SK-N-SH (cell line): Measurements from ENCODE around the gene RRP9. TPM values are rescaled to one million over a fixed set of nuclear protein-coding genes. Genes with fewer than 3 reads are reported as not detected.

Source experiments
- CTCF ChIA-PET: fragments of 300-600, 350-600 bp; formaldehyde crosslinking; extraction: SDS; loops from one replicate; lab custom pipeline; 2021; lab: Yijun Ruan, JAX
- POLR2A ChIA-PET: fragments of 350-600 bp; sonication (Branson Sonifier 250); formaldehyde crosslinking; extraction: SDS; loops from one replicate; lab custom pipeline; 2020; ENCODE audit warnings: antibody characterized with exemption, inconsistent platforms; lab: Yijun Ruan, JAX
- DNase-seq: peaks from one replicate; pipeline ENCODE4 v3.0.0; 2012
- H2AFZ ChIP-seq: fragments of 200-600 bp; sonication (generic); 2 replicates; pipeline ENCODE4 v1.8.1; 2016; ENCODE audit warnings: antibody characterized with exemption, mild to moderate bottlenecking, low read depth
- H3F3A ChIP-seq: fragments of 200-600 bp; sonication (generic); replicated peaks from 2 replicates; pipeline ENCODE3; 2016; ENCODE audit warnings: antibody characterized with exemption, mild to moderate bottlenecking; ENCODE audit not compliant: insufficient read depth
- H3K27ac ChIP-seq, 2 experiments: fragments of 200-500 bp in 1 of 2; fragments of 200-600 bp in 1 of 2; sonication (Bioruptor generic) in 1 of 2; sonication (generic), shearing (Covaris generic) in 1 of 2; 2 replicates each; pipeline versions ENCODE4 v1.5.1 to v1.6.1; 2014 to 2016; ENCODE audit warnings: low read depth in 2 of 2, inconsistent platforms in 1 of 2, low read length in 1 of 2, mild to moderate bottlenecking in 1 of 2, mixed read lengths in 1 of 2
- H3K27me3 ChIP-seq: fragments of 200-600 bp; sonication (generic), shearing (Covaris generic); 2 replicates; pipeline ENCODE4 v1.6.1; 2016; ENCODE audit warnings: mixed run types; ENCODE audit not compliant: insufficient read depth
- H3K36me3 ChIP-seq, 2 experiments: fragments of 200-500 bp in 1 of 2; fragments of 200-600 bp in 1 of 2; sonication (Bioruptor generic) in 1 of 2; sonication (generic) in 1 of 2; replicated peaks in 1 of 2; 2 replicates each; pipeline versions ENCODE3 to v1.5.1; 2014 to 2016; ENCODE audit warnings: low read length in 1 of 2, mild to moderate bottlenecking in 1 of 2; ENCODE audit not compliant: insufficient read depth in 2 of 2, control insufficient read depth in 1 of 2
- H3K4me1 ChIP-seq, 2 experiments: fragments of 200-500 bp in 1 of 2; fragments of 200-600 bp in 1 of 2; sonication (Bioruptor generic) in 1 of 2; sonication (generic), shearing (Covaris generic) in 1 of 2; 2 replicates each; pipeline versions ENCODE4 v1.5.1 to v1.6.1; 2014 to 2016; ENCODE audit warnings: low read depth in 1 of 2, low read length in 1 of 2, mixed run types in 1 of 2; ENCODE audit not compliant: insufficient read depth in 2 of 2, control insufficient read depth in 1 of 2
- H3K4me2 ChIP-seq: fragments of 200-600 bp; sonication (generic), shearing (Covaris generic); 2 replicates; pipeline ENCODE4 v1.6.1; 2017; ENCODE audit warnings: mixed run types
- H3K4me3 ChIP-seq, 2 experiments: fragments of 200-500 bp in 1 of 2; fragments of 200-600 bp in 1 of 2; sonication (Bioruptor generic) in 1 of 2; sonication (generic), shearing (Covaris generic) in 1 of 2; 2 replicates each; pipeline versions ENCODE4 v1.5.1 to v1.8.1; 2014 to 2016; ENCODE audit warnings: low read depth in 2 of 2, inconsistent platforms in 1 of 2, low read length in 1 of 2, mild to moderate bottlenecking in 1 of 2, mixed read lengths in 1 of 2, moderate library complexity in 1 of 2
- H3K79me2 ChIP-seq: fragments of 200-600 bp; sonication (generic); 2 replicates; pipeline ENCODE4 v1.8.1; 2017; ENCODE audit warnings: mild to moderate bottlenecking; ENCODE audit not compliant: insufficient read depth
- H3K9ac ChIP-seq: fragments of 200-600 bp; sonication (generic); 2 replicates; pipeline ENCODE4 v1.6.1; 2017; ENCODE audit warnings: mixed run types
- H3K9me2 ChIP-seq: fragments of 200-600 bp; sonication (generic); 2 replicates; pipeline ENCODE4 v1.6.1; 2017; ENCODE audit warnings: mixed run types
- H3K9me3 ChIP-seq: fragments of 200-600 bp; sonication (generic); 2 replicates; pipeline ENCODE4 v1.6.1; 2017; ENCODE audit warnings: mixed run types, mild to moderate bottlenecking, moderate library complexity
- H4K20me1 ChIP-seq: fragments of 200-600 bp; sonication (generic); 2 replicates; pipeline ENCODE4 v1.6.1; 2017; ENCODE audit warnings: mild to moderate bottlenecking, mixed run types; ENCODE audit not compliant: insufficient read depth
- GABPA ChIP-seq: IDR thresholded peaks from 2 replicates; pipeline ENCODE4 v1.4.0; 2012; ENCODE audit warnings: low read depth, mild to moderate bottlenecking
- NFIC ChIP-seq: IDR thresholded peaks from 2 replicates; pipeline ENCODE4 v1.4.0; 2012; ENCODE audit warnings: borderline replicate concordance
- PBX3 ChIP-seq: IDR thresholded peaks from 2 replicates; pipeline ENCODE4; 2012
- POLR2AphosphoS5 ChIP-seq: IDR thresholded peaks from 2 replicates; pipeline ENCODE4 v1.6.1; 2012; ENCODE audit warnings: low read depth, low read length
- RAD21 ChIP-seq: IDR thresholded peaks from 2 replicates; pipeline ENCODE4 v1.6.1; 2012; ENCODE audit warnings: mild to moderate bottlenecking, low read length
- RXRA ChIP-seq: IDR thresholded peaks from 2 replicates; pipeline ENCODE4 v1.4.0; 2012; ENCODE audit warnings: low read depth, mild to moderate bottlenecking, borderline replicate concordance
- SIN3A ChIP-seq: IDR thresholded peaks from 2 replicates; pipeline ENCODE4 v1.6.1; 2012; ENCODE audit warnings: low read depth, mild to moderate bottlenecking, low read length, moderate library complexity, borderline replicate concordance
- YY1 ChIP-seq: IDR thresholded peaks from 2 replicates; pipeline ENCODE4 v1.4.0; 2012; ENCODE audit warnings: low read depth, mild to moderate bottlenecking
- WGBS: methylation state at CpG from one replicate; pipeline ENCODE4 v1.1.6; 2017; ENCODE audit warnings: low lambda C conversion rate; 5-methylcytosine and 5-hydroxymethylcytosine counted together
- polyA plus RNA-seq, 3 experiments: library from polyadenylated mRNA; depleted of rRNA; stranded (reverse); fragments of >200 nt; gene quantifications; 2 replicates each; pipeline ENCODE4 v1.2.3, GENCODE V29; 2012

RRP9 gene
- polyA plus RNA-seq, 1 of the 3 experiments (the other 2 are of a cell fraction), result 49.6 TPM

- peaks cover 12 to 61% of the 10 kb centered on the region in 2 experiments for H3K4me1 ChIP-seq
- peaks cover 15% of the 10 kb centered on the region for H3F3A ChIP-seq
- H3K79me2 ChIP-seq, result peaks cover 38% of the 10 kb centered on the region
- no peaks in the 10 kb centered on the region for H3K36me3 ChIP-seq
- no peak overlapping the region; a peak in 1 of 4 replicates for H3K27ac ChIP-seq
- no peaks in the 10 kb centered on the region for H3K27me3 ChIP-seq
- no peak overlapping the region for H3K4me2 ChIP-seq
- 90% methylated on average over 2 of the region's 4 CpGs for WGBS
- ChIA-PET CTCF (interaction anchor here (1.1 to 4.8 kb wide), 5 partner anchors 10 to 32 kb away, joined by 3 to 27 read pairs (median 4); partner anchors contain the start of genes ACY1, PARP3 and RRP9), POLR2A (interaction anchor here (1.2 to 3.9 kb wide), 4 partner anchors 13 to 28 kb away, joined by 4 to 20 read pairs (median 13); partner anchors contain the start of genes ACY1, PARP3, RPL29 and RRP9)
- H3K9me2 ChIP-seq, result no peaks in the 10 kb centered on the region
- no peak overlapping the region for H3K4me3 ChIP-seq
- DNase-seq, result no peak
- no peak overlapping the region for H3K9ac ChIP-seq
- TF ChIP-seq POLR2AphosphoS5, result no peak
- no peaks in the 10 kb centered on the region for H3K9me3 ChIP-seq
- H4K20me1 ChIP-seq, result no peaks in the 10 kb centered on the region
- H2AFZ ChIP-seq, result no peak overlapping the region
Observed at GRCh38 chr3:51969841-51970240, 28.1 kb upstream of the RRP9 start.

GRCh38 chr3:51968883-51969678, 27.4 kb upstream of the RRP9 start:
- WGBS, result 98% methylated on average over 4 of the region's 6 CpGs
- peaks cover 45% of the 10 kb centered on the region for H3K79me2 ChIP-seq
- peaks cover 12% of the 10 kb centered on the region for H3F3A ChIP-seq
- TF ChIP-seq GABPA (no peak), RAD21 (no peak), SIN3A (no peak), RXRA (no peak), PBX3 (no peak), YY1 (no peak), NFIC (no peak)
- ChIA-PET CTCF (interaction anchor here (0.9 to 4.8 kb wide), 7 partner anchors 8 to 27 kb away, joined by 3 to 27 read pairs (median 5); partner anchors contain the start of genes ACY1, PARP3 and RRP9), POLR2A (interaction anchor here (0.8 to 3.9 kb wide), 5 partner anchors 14 to 36 kb away, joined by 3 to 20 read pairs (median 7); partner anchors contain the start of genes ACY1, PARP3, RPL29 and RRP9)
- H3K27ac ChIP-seq, result peak overlapping the region in 1 of 2 experiments; percentile 97; a peak in 3 of 4 replicates
- no peak for DNase-seq
- H2AFZ ChIP-seq, result no peak overlapping the region
- H3K27me3 ChIP-seq, result no peaks in the 10 kb centered on the region
- peak overlapping the region in 1 of 2 experiments; percentile 74; a peak in 2 of 4 replicates for H3K4me3 ChIP-seq
- H3K36me3 ChIP-seq, result no peaks in the 10 kb centered on the region
- no peaks in the 10 kb centered on the region for H3K9me3 ChIP-seq
- no peak overlapping the region for H3K9ac ChIP-seq
- H3K9me2 ChIP-seq, result no peaks in the 10 kb centered on the region
- H4K20me1 ChIP-seq, result no peaks in the 10 kb centered on the region
- H3K4me1 ChIP-seq, result peaks cover 5 to 62% of the 10 kb centered on the region in 2 experiments; a peak in 3 of 4 replicates
- peak overlapping the region; percentile 91 for H3K4me2 ChIP-seq
